Activated gamma-delta T cell (primary cell): ENCODE measurements around the gene PHYKPL.

Experiments
- DNase-seq: peaks from one replicate; lab custom pipeline; 2025; lab: John Stamatoyannopoulos, UW
- total RNA-seq, 2 donors: gene quantifications; one replicate each; lab custom pipeline; 2026; lab: John Stamatoyannopoulos, UW

PHYKPL gene
- 137 to 155 reads per million in 2 donors for total RNA-seq

GRCh38 chr5:178232124-178232919 lies at the start of gene PHYKPL:
Gene PHYKPL (minus strand): TSS chr5:178232802. CDS start chr5:178232550, 252 bp downstream.
- peak; percentile 66 for DNase-seq

DNA sequence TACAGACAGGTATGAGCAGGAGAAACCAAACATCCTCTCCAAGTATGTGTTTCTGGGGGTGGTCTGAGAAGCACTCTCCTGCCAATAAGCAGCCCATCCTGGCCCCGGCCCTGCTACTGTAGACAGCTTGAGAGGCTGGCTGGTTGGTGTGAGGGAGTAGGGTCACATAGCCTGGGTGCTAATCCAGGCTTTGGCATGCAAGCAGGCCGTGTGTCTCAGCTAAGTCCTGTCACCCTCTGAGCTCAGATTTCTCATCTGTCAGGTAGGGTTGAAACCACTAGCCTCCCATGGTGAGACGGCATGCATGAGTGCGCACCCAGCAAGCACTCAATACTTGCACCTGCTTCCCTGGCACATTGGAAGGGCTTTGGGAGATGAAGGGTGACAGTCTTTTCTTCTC lies 49.8 kb upstream of the PHYKPL start:
- no peak for DNase-seq

DNA sequence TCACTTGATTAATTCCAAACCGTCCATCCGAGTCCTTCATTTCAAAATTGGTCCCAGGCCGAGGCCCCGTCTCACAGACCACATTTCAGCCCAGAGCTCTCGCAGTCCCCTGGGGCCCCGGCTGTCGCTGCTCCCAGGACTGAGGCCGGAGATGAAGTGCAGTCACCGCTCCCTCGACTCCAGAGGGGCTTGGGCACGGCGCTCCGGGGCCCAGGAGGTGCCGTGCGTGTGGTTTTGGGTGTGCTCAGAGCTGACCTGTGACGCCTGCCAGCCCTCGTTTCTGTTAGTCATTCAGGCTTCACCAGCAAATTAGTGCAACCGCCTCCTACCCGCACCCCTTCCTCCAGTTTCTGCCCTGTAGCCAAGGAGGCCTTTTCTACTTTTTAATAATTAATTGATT lies 48.7 kb upstream of the PHYKPL start:
- no peak for DNase-seq

DNA sequence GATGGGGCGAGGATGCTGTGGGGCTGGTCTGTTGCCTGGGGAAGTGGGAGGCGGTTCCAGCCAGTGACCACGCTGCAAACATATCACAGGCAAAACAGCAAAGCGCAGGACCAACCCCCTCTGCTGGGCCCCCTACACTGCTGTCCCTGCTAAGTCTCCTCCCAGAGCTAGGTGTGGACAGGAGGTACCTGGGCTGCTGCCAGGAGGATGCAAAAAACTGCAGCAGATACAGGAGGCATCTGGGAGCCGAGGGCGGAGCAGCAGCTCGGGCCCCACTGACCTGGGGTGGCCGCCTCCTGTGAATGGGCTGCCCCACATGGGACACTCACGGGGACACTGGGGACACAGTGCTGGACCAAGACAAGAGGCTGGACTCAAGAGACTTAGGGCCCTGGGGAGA lies 48.0 kb upstream of the PHYKPL start:
- no peak for DNase-seq

- no peak for DNase-seq
Measured at GRCh38 chr5:178279723-178280438, 47.3 kb upstream of the PHYKPL start.

GRCh38 chr5:178279026-178279722 lies 46.6 kb upstream of the PHYKPL start:
- no peak for DNase-seq

DNA sequence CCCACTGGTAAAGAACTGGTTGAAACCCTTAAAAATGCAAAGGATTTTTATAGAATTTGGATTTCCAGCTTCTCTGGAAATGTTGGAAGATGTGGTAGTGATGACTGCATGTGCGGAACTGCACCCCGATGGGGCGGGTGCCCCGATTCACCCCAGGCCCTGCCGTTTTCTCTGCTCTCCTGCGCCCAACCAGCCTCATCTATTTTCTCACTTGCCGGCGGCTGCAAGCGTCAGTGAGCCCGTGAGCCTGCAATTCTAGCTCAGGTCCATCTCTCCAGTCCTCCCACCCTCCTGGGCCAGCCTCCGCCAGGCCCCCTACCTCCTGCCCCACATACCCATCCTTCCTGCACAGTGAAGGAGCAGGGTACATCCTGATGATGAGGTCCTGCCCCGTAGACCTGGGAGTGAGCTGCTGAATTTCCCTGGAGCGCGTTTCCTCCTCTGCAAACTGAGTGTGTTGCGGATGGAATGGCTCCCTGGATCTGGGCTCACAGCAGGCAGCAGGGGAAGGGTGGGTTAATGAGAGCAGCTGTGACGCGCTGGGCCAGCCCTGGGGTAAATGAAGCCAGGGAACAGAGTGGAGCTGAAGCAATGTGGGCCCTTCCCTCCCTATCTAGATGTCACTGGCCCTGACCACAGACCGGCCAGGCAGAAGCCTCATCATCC lies 45.9 kb upstream of the PHYKPL start:
- no peak for DNase-seq

GRCh38 chr5:178277866-178278265 lies 45.3 kb upstream of the PHYKPL start:
- no peak for DNase-seq

DNA sequence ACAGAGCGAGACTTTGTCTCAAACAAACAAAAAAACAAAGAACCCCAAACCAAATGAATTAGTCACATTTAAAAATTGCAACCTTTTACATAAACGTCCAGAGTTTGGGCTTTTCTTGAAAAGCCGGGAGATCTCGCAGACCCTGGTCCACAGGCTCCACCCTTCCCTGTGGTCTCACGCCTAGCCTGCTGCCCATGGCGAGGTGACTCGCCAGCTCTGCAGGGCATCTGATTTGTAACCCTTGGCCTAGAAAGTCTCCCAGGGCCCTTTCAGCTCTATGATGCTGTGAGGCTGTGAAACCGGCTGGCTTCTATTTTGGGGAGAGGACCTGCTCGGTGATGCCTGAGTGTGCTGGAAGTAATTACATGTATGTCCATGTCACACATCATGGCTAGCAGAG lies 44.7 kb upstream of the PHYKPL start:
- no peak for DNase-seq

GRCh38 chr5:178274781-178275537 lies 42.4 kb upstream of the PHYKPL start:
- no peak for DNase-seq

- no peak for DNase-seq
Measured at GRCh38 chr5:178273665-178274541, 41.3 kb upstream of the PHYKPL start.

DNA sequence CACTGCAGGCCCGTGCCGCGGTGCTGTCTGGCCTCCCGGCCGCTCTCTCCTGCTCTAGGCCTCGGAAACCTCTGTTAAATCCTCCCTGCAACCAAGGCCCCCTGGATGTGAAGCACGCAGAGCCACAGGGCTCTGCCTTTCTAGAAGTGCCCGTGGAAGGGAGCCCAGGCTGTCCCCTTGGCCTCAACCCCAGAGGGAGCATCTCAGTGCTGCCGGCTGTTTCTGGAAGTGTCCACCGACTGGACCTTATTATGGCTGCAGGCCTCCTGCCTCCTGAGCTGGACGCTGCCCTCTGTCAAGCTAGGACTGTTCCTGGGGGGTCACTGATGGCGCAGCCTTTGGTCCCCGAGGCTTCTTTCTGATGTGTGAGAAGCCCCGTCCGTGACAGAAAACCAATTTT lies 40.4 kb upstream of the PHYKPL start:
- DNase-seq = no peak

GRCh38 chr5:178272591-178272990 lies 40.0 kb upstream of the PHYKPL start:
- no peak for DNase-seq

DNA sequence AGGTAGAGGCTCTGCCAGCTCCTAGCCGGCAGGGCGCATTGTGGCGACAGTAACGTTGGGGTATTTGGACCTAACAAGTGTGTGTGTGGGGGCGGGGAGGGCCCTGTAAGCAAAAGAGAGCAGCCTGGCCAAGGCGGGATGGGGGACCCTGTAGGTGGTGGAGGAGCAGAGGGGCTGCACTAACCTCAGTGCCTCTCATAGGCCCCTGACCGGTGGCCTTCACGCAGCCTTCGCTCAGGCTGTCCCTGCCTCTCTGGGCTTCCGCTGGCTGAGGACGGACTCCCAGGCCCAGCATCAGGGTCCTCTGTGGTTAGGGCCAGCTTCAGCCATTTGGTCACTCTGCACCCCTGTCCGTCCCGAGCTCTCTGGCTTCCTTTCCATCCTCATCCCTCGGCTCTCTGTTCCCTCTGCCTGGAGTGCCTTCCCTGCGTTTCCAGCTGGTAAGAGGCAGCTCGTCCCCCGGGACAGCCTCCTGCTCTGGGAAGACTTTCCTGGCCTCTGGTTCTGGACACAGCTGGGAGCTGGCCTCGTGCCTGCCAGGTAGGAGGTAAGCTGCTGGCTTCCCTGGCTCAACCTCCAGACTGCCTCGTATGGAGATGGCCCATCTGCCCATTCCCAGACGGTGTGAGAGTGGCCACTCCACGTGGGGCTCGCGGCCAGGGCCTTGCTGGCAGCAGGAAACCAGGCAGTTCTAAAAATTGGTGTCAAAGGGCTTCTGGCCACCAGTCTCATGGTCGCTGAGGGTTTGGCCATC lies 39.3 kb upstream of the PHYKPL start:
- DNase-seq = no peak

DNA sequence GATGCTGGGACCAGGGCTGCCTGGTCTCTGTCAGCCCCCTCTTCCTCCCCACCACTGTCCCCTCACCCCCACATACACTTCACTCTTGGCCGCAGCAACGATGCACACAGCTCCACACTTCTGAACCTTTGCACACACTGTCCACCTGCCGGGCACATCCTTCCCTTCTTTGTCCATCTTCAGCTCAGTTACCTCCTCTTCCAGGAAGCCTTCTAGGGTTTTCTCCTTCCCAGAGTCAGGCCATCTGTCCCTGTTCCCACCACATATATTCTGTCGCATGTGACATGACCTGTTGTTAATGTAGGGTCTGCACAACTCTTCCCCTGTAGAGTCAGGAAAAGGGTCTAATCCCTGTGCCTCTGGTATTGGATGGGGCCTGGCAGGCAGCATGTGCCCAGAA lies 38.6 kb upstream of the PHYKPL start:
- no peak for DNase-seq

DNA sequence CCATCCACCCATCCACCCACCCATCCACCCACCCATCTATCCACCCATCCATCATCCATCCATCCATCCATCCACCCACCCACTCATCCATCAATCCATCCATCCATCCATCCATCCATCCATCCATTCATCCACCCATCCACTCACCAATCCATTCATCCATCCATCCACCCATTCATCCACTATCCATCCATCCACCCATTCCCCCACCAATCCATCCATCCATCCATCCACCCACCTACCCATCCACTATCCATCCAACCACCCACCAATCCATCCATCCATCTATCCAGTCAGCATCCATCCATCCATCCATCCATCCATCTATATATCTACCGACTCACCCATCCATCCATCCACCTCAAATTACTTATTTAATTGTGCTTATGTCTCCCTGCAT lies 36.9 kb upstream of the PHYKPL start:
- DNase-seq = no peak

GRCh38 chr5:178267876-178268275 lies 35.3 kb upstream of the PHYKPL start:
- no peak for DNase-seq

DNA sequence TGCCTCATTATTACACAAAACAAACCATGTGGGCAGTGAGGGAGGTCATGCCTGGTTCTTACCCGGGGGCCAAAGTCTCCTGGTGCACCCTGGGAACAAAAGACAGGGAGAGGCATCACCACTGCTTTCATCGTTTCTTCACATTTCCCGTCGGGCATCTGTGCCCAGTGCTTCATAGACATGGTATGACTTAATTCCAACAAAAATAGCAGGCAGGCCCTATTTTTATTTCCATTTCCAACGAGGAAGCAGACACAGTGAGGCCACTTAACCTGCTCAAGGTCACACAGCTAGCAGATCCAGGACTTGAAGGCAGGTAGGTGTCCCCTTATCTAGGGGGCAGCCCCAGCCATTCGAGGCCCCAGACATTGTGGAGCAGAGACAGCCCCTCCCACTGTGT lies 34.6 kb upstream of the PHYKPL start:
- no peak for DNase-seq

- no peak for DNase-seq
Measured at GRCh38 chr5:178266581-178266980, 34.0 kb upstream of the PHYKPL start.

DNA sequence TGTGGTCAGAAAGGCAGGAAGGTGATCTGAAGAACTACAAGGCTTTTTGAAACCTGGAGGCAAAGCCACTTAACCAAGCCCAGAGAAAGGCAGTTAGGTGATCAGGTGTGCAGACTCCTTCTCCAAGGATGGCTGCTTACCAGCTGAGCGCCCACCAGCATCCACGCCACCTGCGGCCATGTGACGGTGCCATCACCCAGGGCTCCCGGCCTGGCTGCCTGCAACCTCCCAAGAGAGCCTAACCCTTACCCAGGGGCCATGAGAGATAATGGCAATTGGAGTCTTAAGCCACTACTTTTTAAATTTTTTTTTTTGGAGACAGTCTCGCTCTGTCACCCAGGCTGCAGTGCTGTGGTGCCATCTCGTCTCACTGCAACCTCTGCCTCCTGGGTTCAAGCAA lies 33.1 kb upstream of the PHYKPL start:
- no peak for DNase-seq
